Neural progenitor cell (in vitro differentiated cells): Measurements from ENCODE around the gene DEDD2.

Experiments
- EZH2 ChIP-seq: fragments of 200-600 bp; sonication (generic); IDR thresholded peaks from 2 replicates; pipeline ENCODE4 v1.6.1; 2017; ENCODE audit warnings: antibody characterized with exemption, mild to moderate bottlenecking, moderate library complexity
- EZH2phosphoT487 ChIP-seq: fragments of 200-600 bp; sonication (generic); IDR thresholded peaks from 2 replicates; pipeline ENCODE4 v1.6.1; 2017; ENCODE audit warnings: antibody characterized with exemption
- TF ChIP-seq, protein P1 (sequence below): fragments of 200-600 bp; sonication (generic); IDR thresholded peaks from 2 replicates; pipeline ENCODE4 v1.5.1; 2017; ENCODE audit warnings: antibody characterized with exemption, mild to moderate bottlenecking

DNA sequence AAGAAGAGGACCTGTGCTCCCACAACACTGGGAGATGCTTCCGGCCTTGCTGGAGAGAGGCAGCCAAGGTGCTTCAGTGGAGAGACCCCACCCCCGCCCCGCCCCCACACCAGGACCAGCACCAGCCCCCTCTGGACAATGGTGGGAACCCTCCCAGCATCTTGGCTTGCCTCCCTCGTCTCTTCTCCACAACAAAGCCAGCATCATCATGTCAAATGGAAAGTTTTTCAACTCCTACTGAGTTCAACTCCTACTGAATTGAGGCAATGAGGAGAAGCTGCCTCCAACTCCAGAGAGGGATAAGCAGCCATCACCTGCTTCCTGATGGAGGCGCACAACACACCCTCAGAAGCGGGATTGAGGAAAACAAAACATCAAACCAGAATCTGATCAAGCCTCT is 12.8 kb downstream of the DEDD2 start:
- TF ChIP-seq, protein P1, sequence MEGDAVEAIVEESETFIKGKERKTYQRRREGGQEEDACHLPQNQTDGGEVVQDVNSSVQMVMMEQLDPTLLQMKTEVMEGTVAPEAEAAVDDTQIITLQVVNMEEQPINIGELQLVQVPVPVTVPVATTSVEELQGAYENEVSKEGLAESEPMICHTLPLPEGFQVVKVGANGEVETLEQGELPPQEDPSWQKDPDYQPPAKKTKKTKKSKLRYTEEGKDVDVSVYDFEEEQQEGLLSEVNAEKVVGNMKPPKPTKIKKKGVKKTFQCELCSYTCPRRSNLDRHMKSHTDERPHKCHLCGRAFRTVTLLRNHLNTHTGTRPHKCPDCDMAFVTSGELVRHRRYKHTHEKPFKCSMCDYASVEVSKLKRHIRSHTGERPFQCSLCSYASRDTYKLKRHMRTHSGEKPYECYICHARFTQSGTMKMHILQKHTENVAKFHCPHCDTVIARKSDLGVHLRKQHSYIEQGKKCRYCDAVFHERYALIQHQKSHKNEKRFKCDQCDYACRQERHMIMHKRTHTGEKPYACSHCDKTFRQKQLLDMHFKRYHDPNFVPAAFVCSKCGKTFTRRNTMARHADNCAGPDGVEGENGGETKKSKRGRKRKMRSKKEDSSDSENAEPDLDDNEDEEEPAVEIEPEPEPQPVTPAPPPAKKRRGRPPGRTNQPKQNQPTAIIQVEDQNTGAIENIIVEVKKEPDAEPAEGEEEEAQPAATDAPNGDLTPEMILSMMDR = no peak
- TF ChIP-seq EZH2 (no peak), EZH2phosphoT487 (no peak)
